ENCODE measurements around the gene L2HGDH.

- no peak for TF ChIP-seq CTCF (optimal IDR thresholded peaks at IDR 0.05 in 1 of 3, IDR thresholded peaks at IDR 0.05 in 1 of 3, conservative IDR thresholded peaks at IDR 0.05 in 1 of 3; ENCODE audit: extremely low read depth in 1 of 3, insufficient read depth in 2 of 3, low read length in 3 of 3)
- TF ChIP-seq EZH2 (IDR thresholded peaks at IDR 0.05; ENCODE audit: low read length), result no peak
Observed at GRCh38 chr14:50242096-50242495, 69.9 kb downstream of the L2HGDH start.

Measured in keratinocyte (primary cell).